Panc1 (cell line): ENCODE data around the gene P2RY2. TPM values are rescaled to one million over a fixed set of nuclear protein-coding genes. Genes with fewer than 3 reads are reported as not detected.

ENCODE experiments used
- ATAC-seq: fragments of 200-7000 bp; cut with Tn5 transposase; 2 replicates; pipeline ENCODE4 v1.9.1; 2020; ENCODE audit warnings: mild to moderate bottlenecking, moderate library complexity
- BruUV-seq: library from RNA; stranded (reverse); fragments of 400-500 nt; replicated peaks from 2 replicates; lab custom pipeline; 2021; lab: Mats Ljungman, UMichigan
- CTCF ChIA-PET: fragments of 300-600 bp; sonication (Branson Sonifier 250); formaldehyde crosslinking; loops from one replicate; lab custom pipeline; 2022; ENCODE audit warnings: antibody characterized with exemption; lab: Charles Lee
- POLR2A ChIA-PET: fragments of 300-600 bp; sonication (Branson Sonifier 250); formaldehyde crosslinking; loops from one replicate; lab custom pipeline; 2022; ENCODE audit warnings: antibody characterized with exemption; lab: Charles Lee
- DNase-seq: peaks from one replicate; pipeline ENCODE4 v3.0.0-alpha.2; 2010; ENCODE audit warnings: low read depth, low spot score
- H3K27ac ChIP-seq: 2 replicates; pipeline ENCODE4 v1.5.1; 2011; ENCODE audit warnings: mild to moderate bottlenecking, low read length, inconsistent platforms
- H3K27me3 ChIP-seq: fragments of 200-500 bp; sonication (Bioruptor generic); 2 replicates; pipeline ENCODE4 v1.6.0; 2014; ENCODE audit warnings: low read length, inconsistent platforms; ENCODE audit not compliant: control insufficient read depth, insufficient read depth
- H3K36me3 ChIP-seq: fragments of 200-500 bp; sonication (Bioruptor generic); 2 replicates; pipeline ENCODE4 v1.5.1; 2014; ENCODE audit warnings: inconsistent platforms, mild to moderate bottlenecking, low read length, moderate library complexity; ENCODE audit not compliant: control insufficient read depth, insufficient read depth
- H3K4me1 ChIP-seq: 2 replicates; pipeline ENCODE4 v1.5.1; 2011; ENCODE audit warnings: inconsistent platforms, mild to moderate bottlenecking, low read length, moderate library complexity; ENCODE audit not compliant: control insufficient read depth, insufficient read depth
- H3K4me3 ChIP-seq, 2 experiments: 2 replicates each; pipeline ENCODE4 v1.5.1; 2011 to 2012; ENCODE audit warnings: low read depth in 2 of 2, low read length in 2 of 2, mild to moderate bottlenecking in 2 of 2, inconsistent platforms in 1 of 2, moderate library complexity in 1 of 2
- H3K9me3 ChIP-seq: fragments of 200-500 bp; sonication (Bioruptor generic); 2 replicates; pipeline ENCODE4 v1.5.1; 2014; ENCODE audit warnings: low read depth, mild to moderate bottlenecking, inconsistent platforms, low read length, moderate library complexity; ENCODE audit not compliant: control insufficient read depth, insufficient read depth
- POLR2AphosphoS5 ChIP-seq: IDR thresholded peaks from 2 replicates; pipeline ENCODE4 v1.6.1; 2012; ENCODE audit warnings: mild to moderate bottlenecking, low read depth, low read length, moderate library complexity
- SIN3A ChIP-seq: IDR thresholded peaks from 2 replicates; pipeline ENCODE4 v1.6.1; 2012; ENCODE audit warnings: low read depth, mild to moderate bottlenecking, low read length, moderate library complexity, borderline replicate concordance; ENCODE audit not compliant: insufficient read depth
- TCF7L2 ChIP-seq: IDR thresholded peaks from 2 replicates; pipeline ENCODE4 v1.6.1; 2011; ENCODE audit warnings: mild to moderate bottlenecking, low read depth, low read length, inconsistent platforms
- in situ Hi-C: cut with HindIII; loops from 2 replicates; pipeline ENCODE4 v1.10.0; 2016; ENCODE audit warnings: low sequenced_read_pairs, low pct_unique_long_range_greater_than_20kb
- intact Hi-C: fragments of 100-400 bp; cut with micrococcal nuclease; formaldehyde crosslinking; loops from one replicate; pipeline ENCODE4 v1.10.0; 2022; ENCODE audit not compliant: unreplicated experiment
- total RNA-seq: library from RNA; stranded (reverse); gene quantifications from one replicate; pipeline ENCODE4 v1.2.1, GENCODE V29; 2021; ENCODE audit not compliant: unreplicated experiment
- TF ChIP-seq, protein P1 (sequence below): fragments of 450-650 bp; IDR thresholded peaks from 2 replicates; pipeline ENCODE4 v1.5.1; 2017; ENCODE audit warnings: mild to moderate bottlenecking
- TF ChIP-seq, protein P2 (sequence below), 2 experiments: IDR thresholded peaks; 2 replicates each; pipeline ENCODE4 v1.6.1; 2011 to 2012; ENCODE audit warnings: low read depth in 2 of 2, control low read depth in 1 of 2, low read length in 1 of 2, mild to moderate bottlenecking in 1 of 2, moderate library complexity in 1 of 2; ENCODE audit not compliant: insufficient read depth in 1 of 2

Gene P2RY2
- total RNA-seq, 1 experiment from 2014 or later, result 2.4 TPM

DNA sequence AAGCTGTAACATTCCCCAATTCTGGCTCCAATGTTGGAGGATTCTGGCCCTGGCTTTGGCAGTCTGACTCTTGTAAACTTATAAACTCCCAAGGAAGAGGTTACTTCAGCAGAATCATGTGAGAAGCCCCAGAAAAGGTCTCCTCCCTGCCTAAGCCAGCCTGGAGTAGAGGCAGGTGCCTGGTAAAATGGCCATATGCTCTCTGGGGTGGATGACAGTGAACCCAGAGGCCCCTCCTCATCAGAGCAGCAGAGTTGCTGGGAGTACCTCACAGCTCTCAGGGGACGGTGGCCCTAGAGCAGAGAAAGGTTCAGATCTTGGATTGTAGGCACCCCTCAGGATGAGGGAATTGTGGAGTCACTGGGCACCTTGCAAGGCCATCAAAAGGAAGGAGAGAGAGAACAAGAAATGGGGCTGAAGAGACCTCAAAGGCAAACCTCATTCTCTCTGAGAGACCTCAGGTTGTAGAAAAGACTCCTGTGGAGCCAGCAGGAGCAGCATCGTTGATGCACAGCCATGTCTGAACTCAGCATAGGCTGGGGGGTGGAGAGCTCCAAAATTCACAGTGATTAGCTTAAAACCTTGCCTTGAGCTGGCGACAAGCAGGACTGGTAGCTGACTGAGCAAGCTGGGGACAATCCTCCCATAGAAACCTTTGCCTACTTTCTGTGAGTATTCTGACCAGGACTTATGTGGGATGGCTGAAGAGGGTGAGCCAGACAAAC lies 49.2 kb downstream of the P2RY2 start:
- Histone ChIP-seq H3K36me3 (no peaks in the 10 kb centered on the region), H3K27ac (no peak overlapping the region), H3K4me1 (peaks cover 12% of the 10 kb centered on the region), H3K27me3 (no peaks in the 10 kb centered on the region), H3K9me3 (no peaks in the 10 kb centered on the region), H3K4me3 (no peak overlapping the region)
- no TSS peak for BruUV-seq
- ATAC-seq (no peak), DNase-seq (no peak)
- intact Hi-C loops, result no loop called here
- POLR2A ChIA-PET, result no interaction called here
- in situ Hi-C loops, result no loop called here
- TF ChIP-seq SIN3A (no peak), POLR2AphosphoS5 (no peak), TCF7L2 (no peak)
- TF ChIP-seq, protein P1, sequence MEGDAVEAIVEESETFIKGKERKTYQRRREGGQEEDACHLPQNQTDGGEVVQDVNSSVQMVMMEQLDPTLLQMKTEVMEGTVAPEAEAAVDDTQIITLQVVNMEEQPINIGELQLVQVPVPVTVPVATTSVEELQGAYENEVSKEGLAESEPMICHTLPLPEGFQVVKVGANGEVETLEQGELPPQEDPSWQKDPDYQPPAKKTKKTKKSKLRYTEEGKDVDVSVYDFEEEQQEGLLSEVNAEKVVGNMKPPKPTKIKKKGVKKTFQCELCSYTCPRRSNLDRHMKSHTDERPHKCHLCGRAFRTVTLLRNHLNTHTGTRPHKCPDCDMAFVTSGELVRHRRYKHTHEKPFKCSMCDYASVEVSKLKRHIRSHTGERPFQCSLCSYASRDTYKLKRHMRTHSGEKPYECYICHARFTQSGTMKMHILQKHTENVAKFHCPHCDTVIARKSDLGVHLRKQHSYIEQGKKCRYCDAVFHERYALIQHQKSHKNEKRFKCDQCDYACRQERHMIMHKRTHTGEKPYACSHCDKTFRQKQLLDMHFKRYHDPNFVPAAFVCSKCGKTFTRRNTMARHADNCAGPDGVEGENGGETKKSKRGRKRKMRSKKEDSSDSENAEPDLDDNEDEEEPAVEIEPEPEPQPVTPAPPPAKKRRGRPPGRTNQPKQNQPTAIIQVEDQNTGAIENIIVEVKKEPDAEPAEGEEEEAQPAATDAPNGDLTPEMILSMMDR, result no peak
- TF ChIP-seq, protein P2, sequence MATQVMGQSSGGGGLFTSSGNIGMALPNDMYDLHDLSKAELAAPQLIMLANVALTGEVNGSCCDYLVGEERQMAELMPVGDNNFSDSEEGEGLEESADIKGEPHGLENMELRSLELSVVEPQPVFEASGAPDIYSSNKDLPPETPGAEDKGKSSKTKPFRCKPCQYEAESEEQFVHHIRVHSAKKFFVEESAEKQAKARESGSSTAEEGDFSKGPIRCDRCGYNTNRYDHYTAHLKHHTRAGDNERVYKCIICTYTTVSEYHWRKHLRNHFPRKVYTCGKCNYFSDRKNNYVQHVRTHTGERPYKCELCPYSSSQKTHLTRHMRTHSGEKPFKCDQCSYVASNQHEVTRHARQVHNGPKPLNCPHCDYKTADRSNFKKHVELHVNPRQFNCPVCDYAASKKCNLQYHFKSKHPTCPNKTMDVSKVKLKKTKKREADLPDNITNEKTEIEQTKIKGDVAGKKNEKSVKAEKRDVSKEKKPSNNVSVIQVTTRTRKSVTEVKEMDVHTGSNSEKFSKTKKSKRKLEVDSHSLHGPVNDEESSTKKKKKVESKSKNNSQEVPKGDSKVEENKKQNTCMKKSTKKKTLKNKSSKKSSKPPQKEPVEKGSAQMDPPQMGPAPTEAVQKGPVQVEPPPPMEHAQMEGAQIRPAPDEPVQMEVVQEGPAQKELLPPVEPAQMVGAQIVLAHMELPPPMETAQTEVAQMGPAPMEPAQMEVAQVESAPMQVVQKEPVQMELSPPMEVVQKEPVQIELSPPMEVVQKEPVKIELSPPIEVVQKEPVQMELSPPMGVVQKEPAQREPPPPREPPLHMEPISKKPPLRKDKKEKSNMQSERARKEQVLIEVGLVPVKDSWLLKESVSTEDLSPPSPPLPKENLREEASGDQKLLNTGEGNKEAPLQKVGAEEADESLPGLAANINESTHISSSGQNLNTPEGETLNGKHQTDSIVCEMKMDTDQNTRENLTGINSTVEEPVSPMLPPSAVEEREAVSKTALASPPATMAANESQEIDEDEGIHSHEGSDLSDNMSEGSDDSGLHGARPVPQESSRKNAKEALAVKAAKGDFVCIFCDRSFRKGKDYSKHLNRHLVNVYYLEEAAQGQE (IDR thresholded peaks at IDR 0.05; ENCODE audit: insufficient read depth in 1 of 2, low read depth in 2 of 2, low read length in 1 of 2), result no peak
- CTCF ChIA-PET, result no interaction called here

DNA sequence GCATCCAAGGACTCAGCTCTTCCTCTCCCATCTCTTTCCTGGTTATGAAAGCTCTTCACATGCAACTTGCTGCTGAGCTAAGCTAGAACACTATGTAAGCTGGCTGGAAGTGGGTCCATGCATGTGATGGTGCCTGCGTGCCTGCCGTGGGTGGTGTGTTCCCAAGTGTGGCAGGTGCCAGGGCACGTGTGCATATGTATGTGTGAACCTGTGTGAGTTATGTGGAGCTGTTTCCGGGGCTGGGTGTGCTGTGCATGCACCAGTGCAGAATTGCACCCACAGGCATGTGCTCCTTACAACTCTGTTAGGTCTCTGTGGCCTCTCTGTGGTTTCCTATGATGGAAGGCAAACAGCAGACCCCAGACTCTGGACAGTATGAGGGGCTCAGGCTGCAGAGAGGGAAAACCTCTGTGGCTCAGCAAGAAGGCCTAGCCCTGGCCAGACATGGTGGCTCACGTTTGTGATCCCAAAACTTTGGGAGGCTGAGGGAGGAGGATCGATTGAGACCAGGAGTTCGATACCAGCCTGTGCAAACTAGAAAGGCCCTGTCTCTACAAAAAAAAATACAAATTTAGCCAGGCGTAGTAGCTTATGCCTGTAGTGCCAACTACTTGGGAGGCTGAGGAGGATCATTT lies 49.9 kb downstream of the P2RY2 start:
- CTCF ChIA-PET, result interaction anchor here (0.5 kb wide), 1 partner anchor 92 kb away, joined by 4 read pairs; no protein-coding TSS in a partner anchor
- TF ChIP-seq TCF7L2, result no peak
- TF ChIP-seq, protein P1, result no peak
- H3K27me3 ChIP-seq, result no peaks in the 10 kb centered on the region
- peaks cover 15% of the 10 kb centered on the region for H3K4me1 ChIP-seq
- in situ Hi-C loops, result no loop called here
- intact Hi-C loops, result no loop called here
- H3K36me3 ChIP-seq, result no peaks in the 10 kb centered on the region
- no TSS peak for BruUV-seq
- H3K4me3 ChIP-seq, result no peak overlapping the region
- ATAC-seq (no peak), DNase-seq (no peak)
- POLR2A ChIA-PET, result no interaction called here
- H3K27ac ChIP-seq, result no peak overlapping the region
- H3K9me3 ChIP-seq, result no peaks in the 10 kb centered on the region
